Measurements from ENCODE around the gene MSH3.

GRCh38 chr5:80894083-80894482 is 239.6 kb downstream of the MSH3 start:
- TF ChIP-seq POLR2A (IDR thresholded peaks at IDR 0.05) (no peak), CTCF (IDR thresholded peaks at IDR 0.05) (no peak)

Measured in body of pancreas (tissue), 4 donors.